ENCODE data around the gene PLPP4.

- TF ChIP-seq EZH2 (IDR thresholded peaks at IDR 0.05; ENCODE audit: insufficient read depth, poor library complexity, severe bottlenecking) = no peak
- TF ChIP-seq EZH2phosphoT487 (IDR thresholded peaks at IDR 0.05; ENCODE audit: insufficient read depth, low read depth) = no peak
Measured at GRCh38 chr10:120453886-120454285, 3.1 kb upstream of the PLPP4 start.

Measured in GM23248 (cell line).